ENCODE data around the gene ZNF281.

DNA sequence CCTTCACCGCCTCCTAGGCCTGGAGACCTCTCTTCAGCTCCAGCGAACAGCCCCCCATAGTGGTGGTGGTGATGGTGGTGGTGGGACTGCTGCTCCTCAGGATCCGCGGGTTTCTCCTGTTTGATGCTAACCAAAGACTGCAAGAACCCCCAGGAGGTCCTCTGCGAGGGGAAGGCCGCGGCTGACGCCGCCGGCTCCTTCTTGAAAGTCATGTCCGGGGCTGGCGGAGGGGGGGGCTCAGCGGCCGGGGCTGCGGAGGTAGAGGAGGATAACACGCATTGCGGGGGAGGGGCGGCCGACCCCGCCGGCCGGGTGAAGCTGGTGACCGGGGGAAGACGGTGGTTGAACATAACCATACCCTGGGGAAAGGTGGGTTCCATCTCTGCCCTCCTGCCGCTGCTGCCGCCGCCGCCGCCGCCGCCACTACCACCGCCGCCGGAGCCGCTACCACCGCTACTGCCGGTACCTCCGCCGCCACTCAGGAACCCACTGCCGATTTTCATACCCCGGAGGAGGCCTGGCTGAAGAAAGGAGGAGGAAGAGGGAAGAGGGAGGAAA, 554 bp downstream of the ZNF281 start:
- TF ChIP-seq, protein P1, sequence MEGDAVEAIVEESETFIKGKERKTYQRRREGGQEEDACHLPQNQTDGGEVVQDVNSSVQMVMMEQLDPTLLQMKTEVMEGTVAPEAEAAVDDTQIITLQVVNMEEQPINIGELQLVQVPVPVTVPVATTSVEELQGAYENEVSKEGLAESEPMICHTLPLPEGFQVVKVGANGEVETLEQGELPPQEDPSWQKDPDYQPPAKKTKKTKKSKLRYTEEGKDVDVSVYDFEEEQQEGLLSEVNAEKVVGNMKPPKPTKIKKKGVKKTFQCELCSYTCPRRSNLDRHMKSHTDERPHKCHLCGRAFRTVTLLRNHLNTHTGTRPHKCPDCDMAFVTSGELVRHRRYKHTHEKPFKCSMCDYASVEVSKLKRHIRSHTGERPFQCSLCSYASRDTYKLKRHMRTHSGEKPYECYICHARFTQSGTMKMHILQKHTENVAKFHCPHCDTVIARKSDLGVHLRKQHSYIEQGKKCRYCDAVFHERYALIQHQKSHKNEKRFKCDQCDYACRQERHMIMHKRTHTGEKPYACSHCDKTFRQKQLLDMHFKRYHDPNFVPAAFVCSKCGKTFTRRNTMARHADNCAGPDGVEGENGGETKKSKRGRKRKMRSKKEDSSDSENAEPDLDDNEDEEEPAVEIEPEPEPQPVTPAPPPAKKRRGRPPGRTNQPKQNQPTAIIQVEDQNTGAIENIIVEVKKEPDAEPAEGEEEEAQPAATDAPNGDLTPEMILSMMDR (IDR thresholded peaks at IDR 0.05): no peak
- no peak for TF ChIP-seq POLR2A (IDR thresholded peaks at IDR 0.05)

All from Peyer's patch (tissue), 4 donors.